Pulmonary artery endothelial cell (primary cell): ENCODE data around the gene ARL5C. TPM values are rescaled to one million over a fixed set of nuclear protein-coding genes. Genes with fewer than 3 reads are reported as not detected.
"Not testable (repeated sequence)": the region's sequence is repeated elsewhere in the genome, so short reads cannot be mapped to it uniquely, and the experiment has no call there.

Experiments
- DNase-seq: peaks from one replicate; pipeline ENCODE4 v3.0.0-alpha.2; 2011; ENCODE audit warnings: low read depth, low spot score
- total RNA-seq: library from RNA; depleted of rRNA; stranded (reverse); fragments of >200 nt; gene quantifications from 2 replicates; pipeline ENCODE4 v1.2.3, GENCODE V29; 2014

ARL5C gene
- total RNA-seq, 1 donor from 2014 or later = not detected

- no peak for DNase-seq
These were observed 23.9 kb downstream of the ARL5C start for GRCh38 chr17:39141915-39142664.

- no peak for DNase-seq
These were observed 24.7 kb downstream of the ARL5C start for GRCh38 chr17:39141294-39141693.

- no peak for DNase-seq
These were observed 26.4 kb downstream of the ARL5C start for GRCh38 chr17:39139561-39139960.

- no peak for DNase-seq
These were observed 26.8 kb downstream of the ARL5C start for GRCh38 chr17:39139161-39139511.

- no peak for DNase-seq
These were observed 27.4 kb downstream of the ARL5C start for GRCh38 chr17:39138431-39139160.

- DNase-seq = no peak
These were observed 31.1 kb downstream of the ARL5C start for GRCh38 chr17:39134878-39135277.

GRCh38 chr17:39132192-39132610, 33.8 kb downstream of the ARL5C start:
- no peak for DNase-seq

GRCh38 chr17:39131616-39132015, 34.3 kb downstream of the ARL5C start:
- no peak for DNase-seq

- no peak for DNase-seq
These were observed 35.8 kb downstream of the ARL5C start for GRCh38 chr17:39130205-39130604.

- DNase-seq = not testable (repeated sequence)
These were observed 36.4 kb downstream of the ARL5C start for GRCh38 chr17:39129544-39129943.

- no peak for DNase-seq
These were observed 39.5 kb downstream of the ARL5C start for GRCh38 chr17:39126436-39126835.

GRCh38 chr17:39125143-39125875, 40.7 kb downstream of the ARL5C start:
- no peak for DNase-seq

GRCh38 chr17:39123627-39124026, 42.3 kb downstream of the ARL5C start:
- no peak for DNase-seq

GRCh38 chr17:39122991-39123390, 43.0 kb downstream of the ARL5C start:
- DNase-seq = no peak

GRCh38 chr17:39121919-39122318, 44.0 kb downstream of the ARL5C start:
- DNase-seq = not testable (repeated sequence)

- DNase-seq = no peak
These were observed 47.1 kb downstream of the ARL5C start for GRCh38 chr17:39118674-39119419.

- no peak for DNase-seq
These were observed 49.7 kb downstream of the ARL5C start for GRCh38 chr17:39116224-39116623.

GRCh38 chr17:39115135-39115534, 50.8 kb downstream of the ARL5C start:
- DNase-seq = no peak

- DNase-seq = no peak
These were observed 51.2 kb downstream of the ARL5C start for GRCh38 chr17:39114723-39115122.

- DNase-seq = no peak
These were observed 52.1 kb downstream of the ARL5C start for GRCh38 chr17:39113871-39114270.

- no peak for DNase-seq
These were observed 55.4 kb downstream of the ARL5C start for GRCh38 chr17:39110435-39111136.
